GM12878 (cell line): ENCODE measurements around the gene PITX1. TPM values are rescaled to one million over a fixed set of nuclear protein-coding genes. Genes with fewer than 3 reads are reported as not detected.

ENCODE experiments used
- BCL3 ChIP-seq: IDR thresholded peaks from 2 replicates; pipeline ENCODE4 v1.6.1; 2011; ENCODE audit warnings: borderline replicate concordance, low read depth, mild to moderate bottlenecking, moderate library complexity, low read length; ENCODE audit not compliant: insufficient read depth, poor library complexity, severe bottlenecking
- BCLAF1 ChIP-seq: fragments of 450-650 bp; IDR thresholded peaks from 2 replicates; pipeline ENCODE4 v1.6.1; 2017; ENCODE audit warnings: antibody characterized with exemption, mild to moderate bottlenecking, moderate library complexity
- CBX3 ChIP-seq: fragments of 200-600 bp; sonication (generic); IDR thresholded peaks from 2 replicates; pipeline ENCODE4 v1.6.1; 2016; ENCODE audit warnings: low read depth, borderline replicate concordance
- CTCF ChIP-seq, 3 experiments: IDR thresholded peaks in 2 of 3; conservative IDR thresholded peaks in 1 of 3; 2 replicates each; pipeline ENCODE4 v1.5.1; 2011; ENCODE audit warnings: low read depth in 3 of 3, low read length in 3 of 3, mild to moderate bottlenecking in 3 of 3, control low read depth in 2 of 3, moderate library complexity in 2 of 3, inconsistent platforms in 1 of 3, mixed read lengths in 1 of 3; ENCODE audit not compliant: control insufficient read depth in 2 of 3, insufficient read depth in 1 of 3; ENCODE audit errors: extremely low read depth in 1 of 3
- EGR1 ChIP-seq, 2 experiments: IDR thresholded peaks; 1 replicate in 1 of 2; 2 replicates in 1 of 2; pipeline ENCODE4 v1.6.1; 2011 to 2012; ENCODE audit warnings: low read depth in 2 of 2, low read length in 2 of 2, borderline replicate concordance in 1 of 2, mild to moderate bottlenecking in 1 of 2, moderate library complexity in 1 of 2
- MYC ChIP-seq: IDR thresholded peaks from 2 replicates; pipeline ENCODE4 v1.6.1; 2011; ENCODE audit warnings: mild to moderate bottlenecking, low read length, moderate library complexity, inconsistent platforms; ENCODE audit not compliant: insufficient read depth, insufficient replicate concordance, insufficient read length, severe bottlenecking
- NKRF ChIP-seq: fragments of 450-650 bp; conservative IDR thresholded peaks from 2 replicates; pipeline ENCODE4 v1.6.1; 2017; ENCODE audit warnings: mild to moderate bottlenecking, moderate library complexity
- PRDM15 ChIP-seq: fragments of 450-650 bp; formaldehyde crosslinking; IDR thresholded peaks from 2 replicates; pipeline ENCODE4 v1.4.0; 2020; ENCODE audit warnings: mild to moderate bottlenecking, moderate library complexity
- RELA ChIP-seq: fragments of 450-650 bp; IDR thresholded peaks from 2 replicates; pipeline ENCODE4 v1.8.0; 2014; ENCODE audit warnings: borderline replicate concordance; ENCODE audit not compliant: partially characterized antibody
- SMC3 ChIP-seq: IDR thresholded peaks from 2 replicates; pipeline ENCODE4 v1.6.1; 2011; ENCODE audit warnings: low read length, improper control_type of control experiment, borderline replicate concordance
- SREBF1 ChIP-seq: IDR thresholded peaks from 2 replicates; pipeline ENCODE4 v1.6.1; 2012; ENCODE audit warnings: mild to moderate bottlenecking, low read length
- polyA plus RNA-seq, 11 experiments: library from polyadenylated mRNA; depleted of rRNA in 4 of 11; unstranded in 6 of 11; stranded (reverse) in 5 of 11; fragments of >200 nt; fragmentation: Nextera tagmentation in 4 of 11; fragmentation: Illumina TruSeq in 1 of 11; extraction: Ambion mirVana in 4 of 11; extraction: Trizol in 1 of 11; gene quantifications; 1 replicate in 1 of 11; 2 replicates in 10 of 11; pipeline versions ENCODE4 v1.2.1 to v1.2.3, GENCODE V29; 2011 to 2016; ENCODE audit warnings: inconsistent platforms in 2 of 11, missing spikeins in 2 of 11, low read depth in 1 of 11
- total RNA-seq, 4 experiments: library from RNA; depleted of rRNA in 3 of 4; stranded (reverse); fragments of >200 nt in 3 of 4; fragmentation: Illumina TruSeq in 1 of 4; extraction: Trizol in 1 of 4; gene quantifications; 2 replicates each; pipeline versions ENCODE4 v1.2.1 to v1.2.3, GENCODE V29; 2013 to 2021

The PITX1 gene
- total and polyA plus RNA-seq, 10 of the 15 experiments (the other 5 are each of a cell fraction or from before 2014, with no cell fraction given), result 0.16 to 1.1 (median 0.68) TPM; not detected in 5

DNA sequence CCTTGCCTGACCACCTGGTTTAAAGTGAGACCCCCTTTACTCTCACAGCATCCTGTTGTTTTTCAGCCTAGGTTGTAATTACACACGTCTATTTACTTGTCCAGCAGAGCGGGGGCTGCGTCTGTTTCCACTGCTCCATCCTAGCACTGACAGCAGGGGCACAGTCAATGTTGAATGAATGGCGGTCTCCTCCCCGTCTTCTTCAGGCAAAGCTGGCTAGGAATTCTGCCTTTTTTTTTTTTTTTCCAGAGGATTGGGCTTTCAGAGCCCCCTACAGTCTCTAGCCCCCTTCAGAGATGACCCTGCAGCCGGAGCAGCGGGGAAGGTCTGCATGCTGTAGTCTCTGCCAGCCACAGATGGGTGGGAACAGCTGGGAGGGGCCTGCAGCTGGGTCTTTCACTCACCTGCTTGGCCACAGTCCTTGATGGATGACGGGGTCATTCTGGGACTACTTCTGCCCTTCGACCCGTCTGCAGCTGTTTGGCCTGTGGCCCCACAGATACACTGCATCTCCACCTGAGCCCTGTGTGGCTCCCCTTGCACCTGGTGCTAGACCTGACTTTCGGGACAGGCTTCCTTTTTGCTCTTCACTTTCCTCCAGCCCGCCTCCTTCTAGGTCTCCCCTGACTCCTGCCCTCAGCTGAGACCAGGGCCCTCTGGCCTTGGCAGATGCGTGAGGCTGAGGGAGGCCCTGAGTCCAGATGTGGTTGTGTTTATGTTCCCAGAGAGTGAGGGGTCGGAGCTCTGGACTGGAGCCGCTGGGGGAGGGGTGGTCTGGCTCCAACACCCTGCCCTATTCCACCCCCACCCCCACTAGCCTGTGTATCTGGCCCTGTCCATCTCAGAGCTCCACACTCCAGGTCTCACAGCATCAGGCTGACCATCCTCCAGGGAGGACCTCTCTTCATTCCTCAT lies 8.0 kb downstream of the PITX1 start (continued):
- TF ChIP-seq BCL3, result no peak
- no peak for TF ChIP-seq BCLAF1
- TF ChIP-seq EGR1 (IDR thresholded peaks at IDR 0.05; ENCODE audit: borderline replicate concordance in 1 of 2, low read depth in 2 of 2, low read length in 2 of 2), result no peak
- TF ChIP-seq NKRF, result no peak
- no peak for TF ChIP-seq MYC
- TF ChIP-seq SMC3, result no peak
- no peak for TF ChIP-seq RELA
- TF ChIP-seq PRDM15 (CRISPR knock-in tag), result no peak
- no peak for TF ChIP-seq CBX3
- TF ChIP-seq SREBF1, result no peak
- TF ChIP-seq CTCF (IDR thresholded peaks at IDR 0.05 in 2 of 3, conservative IDR thresholded peaks at IDR 0.05 in 1 of 3; ENCODE audit: control insufficient read depth in 2 of 3, extremely low read depth in 1 of 3, insufficient read depth in 1 of 3, low read depth in 3 of 3, low read length in 3 of 3), result no peak
